CD14-positive monocyte (primary cell): ENCODE data around the gene TNFSF9. TPM values are rescaled to one million over a fixed set of nuclear protein-coding genes. Genes with fewer than 3 reads are reported as not detected.
"Not testable (repeated sequence)": the region's sequence is repeated elsewhere in the genome, so short reads cannot be mapped to it uniquely, and the experiment has no call there.

ENCODE experiments used
- DNase-seq, 3 donors: peaks; one replicate each; pipeline ENCODE4 v3.0.0-alpha.2; 2011 to 2022
- H2AFZ ChIP-seq: 2 replicates; pipeline ENCODE4 v1.6.0; 2012; ENCODE audit warnings: mild to moderate bottlenecking, low read depth, low read length, inconsistent platforms; ENCODE audit not compliant: insufficient read depth, poor library complexity, severe bottlenecking
- H3K27ac ChIP-seq, 2 donors: 1 replicate in 1 of 2; 2 replicates in 1 of 2; pipeline ENCODE4 v1.5.1; 2012 to 2013; ENCODE audit warnings: low read length in 2 of 2, control low read depth in 1 of 2, inconsistent platforms in 1 of 2, low read depth in 1 of 2, mild to moderate bottlenecking in 1 of 2
- H3K27me3 ChIP-seq, 2 donors: one replicate each; pipeline versions ENCODE4 v1.6.0 to v1.6.1; 2011 to 2013; ENCODE audit warnings: low read length in 2 of 2; ENCODE audit not compliant: control insufficient read depth in 2 of 2, insufficient read depth in 2 of 2
- H3K36me3 ChIP-seq, 2 donors: replicated peaks in 1 of 2; 1 replicate in 1 of 2; 2 replicates in 1 of 2; pipeline versions ENCODE4 v1.5.1 to v1.6.1; 2012 to 2013; ENCODE audit warnings: low read length in 2 of 2, control low read depth in 1 of 2, inconsistent platforms in 1 of 2, mild to moderate bottlenecking in 1 of 2; ENCODE audit not compliant: insufficient read depth in 2 of 2, control insufficient read depth in 1 of 2
- H3K4me1 ChIP-seq, 2 donors: 1 replicate in 1 of 2; 2 replicates in 1 of 2; pipeline versions ENCODE4 v1.5.1 to v1.6.1; 2012 to 2013; ENCODE audit warnings: low read length in 2 of 2, control low read depth in 1 of 2, inconsistent platforms in 1 of 2, mild to moderate bottlenecking in 1 of 2, moderate library complexity in 1 of 2; ENCODE audit not compliant: insufficient read depth in 2 of 2, control insufficient read depth in 1 of 2
- H3K4me2 ChIP-seq: replicated peaks from 2 replicates; pipeline ENCODE3; 2012; ENCODE audit warnings: low read length, moderate library complexity, mild to moderate bottlenecking; ENCODE audit not compliant: poor library complexity, severe bottlenecking; ENCODE audit errors: extremely low read depth
- H3K4me3 ChIP-seq, 3 experiments: fragments of 200-600 bp in 1 of 3; sonication (generic) in 1 of 3; replicated peaks in 1 of 3; 1 replicate in 2 of 3; 2 replicates in 1 of 3; pipeline ENCODE4 v1.5.1; 2011 to 2013; ENCODE audit warnings: low read length in 3 of 3, mild to moderate bottlenecking in 3 of 3, control low read depth in 2 of 3, low read depth in 2 of 3, inconsistent platforms in 1 of 3, moderate library complexity in 1 of 3
- H3K79me2 ChIP-seq: 2 replicates; pipeline ENCODE4 v1.6.0; 2012; ENCODE audit warnings: mild to moderate bottlenecking, control low read depth, inconsistent platforms, low read length, moderate library complexity; ENCODE audit not compliant: insufficient read depth
- H3K9ac ChIP-seq: 2 replicates; pipeline ENCODE4 v1.6.0; 2017; ENCODE audit warnings: low read length, mild to moderate bottlenecking; ENCODE audit not compliant: insufficient read depth, poor library complexity, severe bottlenecking
- H3K9me3 ChIP-seq, 2 donors: replicated peaks in 1 of 2; 1 replicate in 1 of 2; 2 replicates in 1 of 2; pipeline versions ENCODE4 v1.5.1 to v1.6.1; 2012 to 2013; ENCODE audit warnings: low read length in 2 of 2, control low read depth in 1 of 2; ENCODE audit not compliant: control insufficient read depth in 1 of 2, insufficient read depth in 1 of 2
- H4K20me1 ChIP-seq: 2 replicates; pipeline ENCODE4 v1.6.0; 2012; ENCODE audit warnings: mild to moderate bottlenecking, low read length, control low read depth, moderate library complexity; ENCODE audit not compliant: insufficient read depth
- H3K27ac Mint-ChIP-seq, 7 donors: one replicate each; pipeline ENCODE4 v1.8.0; 2020; ENCODE audit warnings: mild to moderate bottlenecking in 7 of 7, mixed read lengths in 7 of 7, moderate library complexity in 6 of 7, inconsistent platforms in 2 of 7
- H3K27me3 Mint-ChIP-seq, 3 donors: one replicate each; pipeline ENCODE4 v1.8.0; 2021 to 2022; ENCODE audit warnings: low read depth in 3 of 3, mild to moderate bottlenecking in 3 of 3, mixed read lengths in 3 of 3, moderate library complexity in 3 of 3, inconsistent platforms in 1 of 3
- H3K36me3 Mint-ChIP-seq, 2 donors: one replicate each; pipeline ENCODE4 v1.8.0; 2020; ENCODE audit warnings: mixed read lengths in 2 of 2, inconsistent platforms in 1 of 2, mild to moderate bottlenecking in 1 of 2
- H3K4me1 Mint-ChIP-seq: one replicate; pipeline ENCODE4 v1.8.0; 2020; ENCODE audit warnings: mild to moderate bottlenecking, mixed read lengths
- H3K4me3 Mint-ChIP-seq, 2 donors: one replicate each; pipeline ENCODE4 v1.8.0; 2020; ENCODE audit warnings: mild to moderate bottlenecking in 2 of 2, mixed read lengths in 2 of 2, moderate library complexity in 1 of 2
- H3K9me3 Mint-ChIP-seq, 7 donors: one replicate each; pipeline ENCODE4 v1.8.0; 2020 to 2022; ENCODE audit warnings: mixed read lengths in 7 of 7, mild to moderate bottlenecking in 6 of 7, moderate library complexity in 6 of 7, inconsistent platforms in 2 of 7
- CTCF ChIP-seq: fragments of 200-600 bp; IDR thresholded peaks from one replicate; pipeline ENCODE4 v1.8.0; 2022; ENCODE audit warnings: antibody characterized with exemption, mild to moderate bottlenecking
- WGBS: methylation state at CpG from one replicate; pipeline ENCODE4 v1.1.5; 2013; ENCODE audit warnings: missing lambda C conversion rate; ENCODE audit not compliant: insufficient coverage; 5-methylcytosine and 5-hydroxymethylcytosine counted together
- intact Hi-C, 2 donors: fragments of 100-400 bp; cut with micrococcal nuclease; formaldehyde crosslinking; loops; one replicate each; pipeline versions ENCODE4 v1.15.0 to v1.15.1; 2023
- polyA plus RNA-seq, 3 donors: library from polyadenylated mRNA; depleted of rRNA in 1 of 3; unstranded in 2 of 3; stranded (reverse) in 1 of 3; fragments of 300-500 nt in 2 of 3; fragments of >200 nt in 1 of 3; fragmentation: Illumina TruSeq in 2 of 3; gene quantifications; 1 replicate in 2 of 3; 2 replicates in 1 of 3; pipeline ENCODE4 v1.2.3, GENCODE V29; 2012 to 2021

Gene TNFSF9
- polyA plus RNA-seq, 3 donors = 3.7 to 4.9 (median 4.3) TPM

DNA sequence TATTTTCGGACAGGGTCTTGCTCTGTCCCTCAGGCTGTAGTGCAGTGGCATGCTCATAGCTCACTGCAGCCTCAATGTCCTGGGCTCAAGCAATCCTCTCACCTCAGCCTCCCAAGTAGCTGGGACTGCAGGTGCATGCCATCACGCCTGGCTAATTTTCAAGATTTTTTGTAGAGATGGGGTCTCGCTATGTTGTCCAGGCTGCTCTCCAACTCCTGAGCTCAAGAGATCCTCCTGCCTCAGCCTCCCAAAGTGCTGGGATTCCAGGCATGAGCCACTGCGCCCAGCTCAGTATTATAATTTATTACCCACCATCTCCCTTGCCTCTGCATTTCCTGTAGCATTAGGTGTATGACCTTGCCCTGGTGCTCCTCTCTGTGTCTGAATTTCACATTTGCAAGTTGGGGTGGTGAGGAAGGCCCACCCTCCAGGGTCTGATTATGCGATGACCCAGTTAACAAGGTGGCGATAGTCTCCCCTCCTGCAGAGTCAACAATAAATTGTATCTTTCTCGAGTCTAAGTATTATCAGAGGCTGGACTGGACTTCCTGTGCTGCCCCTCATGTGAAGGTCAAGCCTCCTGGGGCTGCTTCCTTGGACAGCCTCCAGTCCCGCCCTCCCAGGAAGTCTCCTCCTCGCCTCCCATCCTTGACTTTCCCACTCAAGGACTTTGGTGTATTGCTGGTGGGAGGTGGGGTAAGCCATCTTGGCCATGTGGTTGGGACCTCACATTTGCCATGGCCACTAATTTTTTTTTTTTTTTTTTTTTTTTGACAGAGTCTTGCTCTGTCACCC is 27.2 kb upstream of the TNFSF9 start:
- Mint-ChIP-seq H3K36me3 (peaks cover 5 to 6% of the 10 kb centered on the region in 2 donors), H3K27ac (no peak overlapping the region), H3K27me3 (peaks cover 39 to 58% (median 58%) of the 10 kb centered on the region in 3 donors), H3K4me3 (peak overlapping the region in 1 of 2 donors; percentile 83), H3K4me1 (peaks cover 17% of the 10 kb centered on the region), H3K9me3 (peaks cover 0 to 13% (median 5%) of the 10 kb centered on the region in 7 donors)
- H3K9me3 ChIP-seq = peaks cover 0 to 5% of the 10 kb centered on the region in 2 donors
- intact Hi-C loops = no loop called here
- no peaks in the 10 kb centered on the region for H3K79me2 ChIP-seq
- WGBS = 96% methylated on average over 4 of the region's 9 CpGs
- H3K4me2 ChIP-seq = no peak overlapping the region
- no peak overlapping the region for H3K27ac ChIP-seq
- no peak for DNase-seq
- H3K4me1 ChIP-seq = peaks cover 9 to 25% of the 10 kb centered on the region in 2 donors
- H3K36me3 ChIP-seq = no peaks in the 10 kb centered on the region
- H3K27me3 ChIP-seq = peaks cover 24 to 44% of the 10 kb centered on the region in 2 donors
- no peak overlapping the region for H3K4me3 ChIP-seq
- TF ChIP-seq CTCF = no peak
- H3K9ac ChIP-seq = no peak overlapping the region
- no peak overlapping the region for H2AFZ ChIP-seq
- H4K20me1 ChIP-seq = no peaks in the 10 kb centered on the region

DNA sequence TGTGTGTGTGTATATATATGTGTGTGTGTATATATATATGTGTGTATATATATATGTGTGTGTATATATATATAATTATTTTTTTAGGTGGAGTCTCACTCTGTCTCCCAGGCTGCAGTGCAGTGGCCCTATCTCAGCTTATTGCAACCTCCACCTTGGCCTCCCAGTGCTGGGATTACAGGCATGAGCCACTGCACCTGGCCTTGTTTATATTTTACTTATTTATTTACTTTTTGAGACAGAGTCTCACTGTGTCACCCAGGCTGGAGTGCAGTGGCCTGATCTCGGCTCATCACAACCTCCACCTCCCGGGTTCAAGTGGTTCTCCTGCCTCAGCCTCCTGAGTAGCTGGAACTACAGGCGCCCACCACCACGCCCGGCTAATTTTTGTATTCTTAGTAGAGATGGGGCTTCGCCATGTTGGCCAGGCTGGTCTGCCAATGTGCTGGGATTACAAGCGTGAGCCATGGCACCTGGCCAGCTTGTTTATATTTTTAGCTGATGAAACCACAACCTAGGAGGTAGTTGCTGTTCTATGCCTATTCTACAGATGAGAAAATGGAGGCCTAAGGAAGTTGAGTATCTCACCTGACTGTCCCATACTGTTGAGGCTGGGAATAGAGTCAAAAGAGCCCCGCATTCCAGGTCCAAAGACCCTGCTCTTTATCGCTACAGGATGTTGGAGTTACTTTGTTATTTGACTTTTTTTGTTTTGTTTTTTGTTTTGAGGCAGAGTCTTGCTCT is 22.6 kb upstream of the TNFSF9 start:
- H3K27me3 ChIP-seq, H3K4me1 ChIP-seq, H3K9ac ChIP-seq, H3K36me3 ChIP-seq, H3K9me3 ChIP-seq, H3K27ac ChIP-seq, H3K79me2 ChIP-seq, intact Hi-C loops, H3K4me2 ChIP-seq, H3K4me3 ChIP-seq, H3K9me3 Mint-ChIP-seq, H3K4me3 Mint-ChIP-seq, DNase-seq, H3K36me3 Mint-ChIP-seq, H3K4me1 Mint-ChIP-seq, H4K20me1 ChIP-seq, H2AFZ ChIP-seq: not testable (repeated sequence)
- H3K27ac Mint-ChIP-seq = peak overlapping the region in 1 of 7 donors; percentile 30
- peaks cover 14 to 21% (median 18%) of the 10 kb centered on the region in 3 donors for H3K27me3 Mint-ChIP-seq
- 90% methylated on average over 9 of the region's 9 CpGs for WGBS
